Measurements from ENCODE around the gene FEM1A.

- TF ChIP-seq, protein P1, sequence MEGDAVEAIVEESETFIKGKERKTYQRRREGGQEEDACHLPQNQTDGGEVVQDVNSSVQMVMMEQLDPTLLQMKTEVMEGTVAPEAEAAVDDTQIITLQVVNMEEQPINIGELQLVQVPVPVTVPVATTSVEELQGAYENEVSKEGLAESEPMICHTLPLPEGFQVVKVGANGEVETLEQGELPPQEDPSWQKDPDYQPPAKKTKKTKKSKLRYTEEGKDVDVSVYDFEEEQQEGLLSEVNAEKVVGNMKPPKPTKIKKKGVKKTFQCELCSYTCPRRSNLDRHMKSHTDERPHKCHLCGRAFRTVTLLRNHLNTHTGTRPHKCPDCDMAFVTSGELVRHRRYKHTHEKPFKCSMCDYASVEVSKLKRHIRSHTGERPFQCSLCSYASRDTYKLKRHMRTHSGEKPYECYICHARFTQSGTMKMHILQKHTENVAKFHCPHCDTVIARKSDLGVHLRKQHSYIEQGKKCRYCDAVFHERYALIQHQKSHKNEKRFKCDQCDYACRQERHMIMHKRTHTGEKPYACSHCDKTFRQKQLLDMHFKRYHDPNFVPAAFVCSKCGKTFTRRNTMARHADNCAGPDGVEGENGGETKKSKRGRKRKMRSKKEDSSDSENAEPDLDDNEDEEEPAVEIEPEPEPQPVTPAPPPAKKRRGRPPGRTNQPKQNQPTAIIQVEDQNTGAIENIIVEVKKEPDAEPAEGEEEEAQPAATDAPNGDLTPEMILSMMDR (IDR thresholded peaks at IDR 0.05) = no peak
- TF ChIP-seq POLR2A (IDR thresholded peaks at IDR 0.05) (no peak), POLR2AphosphoS5 (IDR thresholded peaks at IDR 0.05) (no peak), EP300 (IDR thresholded peaks at IDR 0.05) (no peak)
Measured at GRCh38 chr19:4839192-4839591, 47.7 kb downstream of the FEM1A start.

All from gastroesophageal sphincter (tissue), 3 donors.